Activated CD4-positive, CD25-positive, alpha-beta regulatory T cell treated with anti-CD3 and anti-CD28 coated beads, Interleukin-2, amount 50 U/mL, for 16 hours (primary cell): ENCODE results near the gene BMPR1B.

Experiments used
- DNase-seq: peaks from one replicate; pipeline ENCODE4 v3.0.0-alpha.2; 2020; ENCODE audit warnings: low read depth, low spot score

BMPR1B gene

GRCh38 chr4:95183656-95184408 lies 426.1 kb downstream of the BMPR1B start:
- DNase-seq = no peak

GRCh38 chr4:95186666-95187065 lies 428.9 kb downstream of the BMPR1B start:
- no peak for DNase-seq

GRCh38 chr4:95188701-95189370 lies 431.1 kb downstream of the BMPR1B start:
- DNase-seq = no peak

GRCh38 chr4:95190751-95191436 lies 433.1 kb downstream of the BMPR1B start:
- no peak for DNase-seq

DNA sequence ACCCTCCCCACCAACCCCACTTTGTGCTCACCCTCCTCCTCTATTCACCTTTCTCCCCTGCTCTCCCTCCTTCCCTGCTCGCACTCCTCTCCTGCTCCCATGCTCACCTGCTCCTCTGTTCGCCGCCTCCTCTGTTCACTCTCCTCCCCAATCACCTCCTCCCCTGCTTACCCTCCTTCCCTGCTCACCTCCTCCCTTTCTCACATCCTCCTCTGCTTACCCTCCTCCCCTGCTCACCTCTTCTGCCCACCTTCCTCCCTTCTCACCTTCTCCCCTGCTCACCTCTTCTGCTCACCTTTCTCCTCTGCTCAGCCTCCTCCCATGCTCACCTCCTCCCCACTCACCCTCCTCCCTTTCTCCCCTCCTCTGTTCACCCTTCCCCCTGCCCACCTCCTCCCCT lies 433.8 kb downstream of the BMPR1B start:
- no peak for DNase-seq

DNA sequence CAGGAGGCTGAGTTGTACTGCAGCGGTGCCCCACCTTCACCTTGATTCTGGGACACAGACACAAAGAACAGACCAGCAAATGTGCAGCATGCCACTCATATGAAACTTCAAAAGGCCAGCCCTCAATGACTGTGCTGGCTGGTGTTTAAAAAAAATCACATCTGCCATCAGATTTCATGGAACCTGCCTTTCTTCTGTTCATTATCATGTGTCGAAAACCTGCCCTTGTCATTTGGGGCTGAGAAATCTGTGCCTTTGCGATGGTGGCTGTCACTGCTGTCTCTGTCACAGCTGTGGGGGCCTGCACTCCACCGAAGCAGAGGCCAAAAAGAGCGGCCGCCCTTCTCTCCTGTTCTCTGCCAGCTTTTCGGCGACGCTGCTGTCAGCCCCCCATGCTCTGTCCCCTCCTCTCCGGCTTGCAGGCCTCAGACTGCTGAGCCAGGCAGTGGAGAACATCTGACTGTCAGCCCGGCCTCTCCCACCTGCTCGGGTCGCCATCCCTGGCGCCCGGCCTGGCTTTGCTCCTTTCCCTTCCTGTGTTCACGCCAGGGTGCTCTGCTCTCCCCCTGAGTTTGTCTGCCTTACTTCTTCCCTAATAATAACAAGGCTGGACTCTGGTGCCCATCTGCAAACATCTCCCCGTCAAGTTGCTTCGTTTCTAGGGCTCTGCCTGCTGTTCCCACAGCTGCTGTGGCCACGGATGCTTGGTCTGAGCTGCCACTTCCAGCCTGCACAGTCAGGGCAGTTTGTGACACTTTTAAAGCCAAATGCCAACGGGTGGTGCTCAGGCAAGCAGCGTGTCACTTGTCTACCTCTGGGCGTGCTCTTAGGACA lies 435.9 kb downstream of the BMPR1B start:
- DNase-seq = no peak

- no peak for DNase-seq
Measured at GRCh38 chr4:95197353-95197752, 439.6 kb downstream of the BMPR1B start.

- DNase-seq = no peak
Measured at GRCh38 chr4:95198961-95199360, 441.2 kb downstream of the BMPR1B start.

GRCh38 chr4:95204267-95204844 lies 446.6 kb downstream of the BMPR1B start:
- no peak for DNase-seq

- no peak for DNase-seq
Measured at GRCh38 chr4:95204873-95205272, 447.1 kb downstream of the BMPR1B start.
